ENCODE measurements around the gene ZNF709. TPM values are rescaled to one million over a fixed set of nuclear protein-coding genes. Genes with fewer than 3 reads are reported as not detected.
"Not testable (repeated sequence)": the region's sequence is repeated elsewhere in the genome, so short reads cannot be mapped to it uniquely, and the experiment has no call there.

Gene ZNF709
- total RNA-seq, 1 donor from 2014 or later = 0.94 TPM

- no peak for DNase-seq (ENCODE audit: low spot score)
- intact Hi-C loops (cut with DNase I) = no loop called here
Observed at GRCh38 chr19:12464769-12465168, 19.8 kb downstream of the ZNF709 start.

GRCh38 chr19:12464139-12464538, 20.5 kb downstream of the ZNF709 start:
- intact Hi-C loops (cut with DNase I); DNase-seq (ENCODE audit: low spot score): not testable (repeated sequence)

- no peak for DNase-seq (ENCODE audit: low spot score)
- intact Hi-C loops (cut with DNase I) = no loop called here
Observed at GRCh38 chr19:12453495-12453894, 31.1 kb downstream of the ZNF709 start.

GRCh38 chr19:12450844-12451243, 33.8 kb downstream of the ZNF709 start:
- DNase-seq (ENCODE audit: low spot score) = no peak
- intact Hi-C loops (cut with DNase I) = no loop called here

- DNase-seq (ENCODE audit: low spot score) = no peak
- intact Hi-C loops (cut with DNase I) = no loop called here
Observed at GRCh38 chr19:12448808-12449207, 35.8 kb downstream of the ZNF709 start.

- intact Hi-C loops (cut with DNase I) = loop anchor here (2.0 kb wide), 2 partner anchors 40 to 42 kb away; partner anchors contain the start of gene ZNF799
- DNase-seq (ENCODE audit: low spot score) = peak; percentile 99
Observed at GRCh38 chr19:12440541-12441316, 43.9 kb downstream of the ZNF709 start, which contains the start of gene ZNF443. TSS of gene ZNF443 (minus strand) at chr19:12441021. CDS start at chr19:12440914, 107 bp downstream.

- DNase-seq (ENCODE audit: low spot score) = not testable (repeated sequence)
- intact Hi-C loops (cut with DNase I) = loop anchor here (2.0 kb wide), 2 partner anchors 39 to 43 kb away; partner anchors contain the start of gene ZNF799
Observed at GRCh38 chr19:12439686-12440540, 44.7 kb downstream of the ZNF709 start.

GRCh38 chr19:12430726-12431299, 53.8 kb downstream of the ZNF709 start:
- DNase-seq (ENCODE audit: low spot score); intact Hi-C loops (cut with DNase I): not testable (repeated sequence)

- DNase-seq (ENCODE audit: low spot score) = no peak
- intact Hi-C loops (cut with DNase I) = no loop called here
Observed at GRCh38 chr19:12425888-12426274, 58.7 kb downstream of the ZNF709 start.

GRCh38 chr19:12425236-12425887, 59.3 kb downstream of the ZNF709 start:
- DNase-seq (ENCODE audit: low spot score) = no peak
- intact Hi-C loops (cut with DNase I) = no loop called here

GRCh38 chr19:12417273-12417672, 67.3 kb downstream of the ZNF709 start:
- intact Hi-C loops (cut with DNase I) = not testable (repeated sequence)

GRCh38 chr19:12411893-12412292, 72.7 kb downstream of the ZNF709 start:
- DNase-seq (ENCODE audit: low spot score) = no peak
- intact Hi-C loops (cut with DNase I) = no loop called here

More at GRCh38 chr19:12417273-12417672, 67.3 kb downstream of the ZNF709 start:
- not testable (repeated sequence) for DNase-seq (ENCODE audit: low spot score)

Other genes starting within 250 kb of the ZNF709 start
- 10.8 TPM for gene ZNF44, start 189.9 kb downstream of the ZNF709 start, total RNA-seq
- 3.7 TPM for gene ZNF563, start 151.2 kb downstream of the ZNF709 start, total RNA-seq
- gene ZNF442, start 119.1 kb downstream of the ZNF709 start, total RNA-seq = 4.3 TPM
- 1.9 TPM for gene ZNF799, start 83.5 kb downstream of the ZNF709 start, total RNA-seq
- gene ZNF443, start 43.8 kb downstream of the ZNF709 start, total RNA-seq = 2.0 TPM
- gene ZNF564, start 66.7 kb upstream of the ZNF709 start, total RNA-seq = 9.3 TPM
- 5.1 TPM for gene ZNF490, start 126.0 kb upstream of the ZNF709 start, total RNA-seq
- 14.8 TPM for gene ZNF791, start 126.1 kb upstream of the ZNF709 start, total RNA-seq
- gene MAN2B1, start 181.9 kb upstream of the ZNF709 start, total RNA-seq = 20.6 TPM
- 10.0 TPM for gene WDR83, start 182.0 kb upstream of the ZNF709 start, total RNA-seq
- 49.0 TPM for gene DHPS, start 197.1 kb upstream of the ZNF709 start, total RNA-seq
- not detected for gene GNG14, start 203.2 kb upstream of the ZNF709 start, total RNA-seq
- 2.2 TPM for gene FBXW9, start 211.8 kb upstream of the ZNF709 start, total RNA-seq
- 50.4 TPM for gene TNPO2, start 239.1 kb upstream of the ZNF709 start, total RNA-seq
- gene TRIR, start 249.9 kb upstream of the ZNF709 start, total RNA-seq = 111 TPM